HCEC 1CT (cell line): Measurements from ENCODE around the gene CCDC8.
"Not testable (repeated sequence)": the region's sequence is repeated elsewhere in the genome, so short reads cannot be mapped to it uniquely, and the experiment has no call there.

ENCODE experiments used
- DNase-seq: peaks from one replicate; pipeline ENCODE4 v3.0.0-alpha.2; 2017

Gene CCDC8

GRCh38 chr19:46413262-46414031 is at the start of gene CCDC8:
Gene CCDC8 (minus strand): TSS chr19:46413564. CDS start chr19:46412810, 754 bp downstream.
- DNase-seq, result peak; percentile 33

GRCh38 chr19:46461537-46461936 is 48.2 kb upstream of the CCDC8 start:
- DNase-seq, result no peak

- no peak for DNase-seq
These were observed 47.6 kb upstream of the CCDC8 start for GRCh38 chr19:46460981-46461380.

GRCh38 chr19:46460055-46460454 is 46.7 kb upstream of the CCDC8 start:
- DNase-seq, result no peak

- no peak for DNase-seq
These were observed 43.6 kb upstream of the CCDC8 start for GRCh38 chr19:46456930-46457329.

- DNase-seq, result no peak
These were observed 40.9 kb upstream of the CCDC8 start for GRCh38 chr19:46454244-46454643.

GRCh38 chr19:46453661-46454060 is 40.3 kb upstream of the CCDC8 start:
- DNase-seq, result no peak

GRCh38 chr19:46452186-46452585 is 38.8 kb upstream of the CCDC8 start:
- no peak for DNase-seq

- DNase-seq, result no peak
These were observed 38.0 kb upstream of the CCDC8 start for GRCh38 chr19:46451352-46451751.

GRCh38 chr19:46450737-46451136 is 37.4 kb upstream of the CCDC8 start:
- DNase-seq, result no peak

GRCh38 chr19:46449228-46449627 is 35.9 kb upstream of the CCDC8 start:
- DNase-seq, result no peak

- no peak for DNase-seq
These were observed 35.2 kb upstream of the CCDC8 start for GRCh38 chr19:46448601-46449000.

- no peak for DNase-seq
These were observed 34.5 kb upstream of the CCDC8 start for GRCh38 chr19:46447824-46448223.

- no peak for DNase-seq
These were observed 33.6 kb upstream of the CCDC8 start for GRCh38 chr19:46447006-46447405.

- no peak for DNase-seq
These were observed 32.7 kb upstream of the CCDC8 start for GRCh38 chr19:46446021-46446420.

GRCh38 chr19:46442808-46443450 is 29.6 kb upstream of the CCDC8 start:
- peak; percentile 66 for DNase-seq

GRCh38 chr19:46441866-46442265 is 28.5 kb upstream of the CCDC8 start:
- DNase-seq, result no peak

GRCh38 chr19:46435689-46436088 is 22.3 kb upstream of the CCDC8 start:
- DNase-seq, result not testable (repeated sequence)

GRCh38 chr19:46435009-46435408 is 21.6 kb upstream of the CCDC8 start:
- DNase-seq, result no peak

- not testable (repeated sequence) for DNase-seq
These were observed 20.1 kb upstream of the CCDC8 start for GRCh38 chr19:46433470-46433869.

GRCh38 chr19:46431824-46432223 is 18.5 kb upstream of the CCDC8 start:
- DNase-seq, result no peak

GRCh38 chr19:46429999-46430398 is 16.6 kb upstream of the CCDC8 start:
- DNase-seq, result no peak

GRCh38 chr19:46428239-46429135 is 15.1 kb upstream of the CCDC8 start, which contains the start of gene PNMA8C:
Gene PNMA8C (minus strand): TSS chr19:46428936. CDS start chr19:46428359, 577 bp downstream.
- DNase-seq, result peak; percentile 11
